H1 (cell line): Measurements from ENCODE around the gene PSMD5.

Experiments used
- ATF2 ChIP-seq: IDR thresholded peaks from 2 replicates; pipeline ENCODE4 v1.6.1; 2012; ENCODE audit warnings: low read length, inconsistent platforms
- BCL11A ChIP-seq, 2 experiments: IDR thresholded peaks; one replicate each; pipeline ENCODE4 v1.6.1; 2011; ENCODE audit warnings: low read depth in 2 of 2, low read length in 2 of 2, mild to moderate bottlenecking in 2 of 2
- EP300 ChIP-seq, 2 experiments: IDR thresholded peaks; 1 replicate in 1 of 2; 2 replicates in 1 of 2; pipeline ENCODE4 v1.6.1; 2011 to 2012; ENCODE audit warnings: low read depth in 2 of 2, low read length in 2 of 2, mild to moderate bottlenecking in 2 of 2, borderline replicate concordance in 1 of 2, inconsistent platforms in 1 of 2, moderate library complexity in 1 of 2
- EZH2 ChIP-seq: fragments of 200-600 bp; sonication (generic); IDR thresholded peaks from 2 replicates; pipeline ENCODE4 v1.7.1; 2012; ENCODE audit warnings: low read depth, mild to moderate bottlenecking, moderate library complexity, low read length, inconsistent platforms; ENCODE audit not compliant: severe bottlenecking
- FOSL1 ChIP-seq: IDR thresholded peaks from 2 replicates; pipeline ENCODE4 v1.6.1; 2011; ENCODE audit warnings: mild to moderate bottlenecking, low read depth, low read length, moderate library complexity; ENCODE audit not compliant: insufficient read depth
- MAFK ChIP-seq: IDR thresholded peaks from 2 replicates; pipeline ENCODE4 v1.6.1; 2012; ENCODE audit warnings: low read depth, mild to moderate bottlenecking, improper control_type of control experiment, low read length
- POLR2A ChIP-seq, 2 experiments: IDR thresholded peaks; 1 replicate in 1 of 2; 2 replicates in 1 of 2; pipeline ENCODE4 v1.6.1; 2011; ENCODE audit warnings: low read depth in 2 of 2, low read length in 2 of 2, mild to moderate bottlenecking in 2 of 2; ENCODE audit errors: control extremely low read depth in 1 of 2
- ZNF274 ChIP-seq: IDR thresholded peaks from 2 replicates; pipeline ENCODE4 v1.7.0; 2012; ENCODE audit warnings: low read length, borderline replicate concordance; ENCODE audit errors: extremely low read depth
- TF ChIP-seq, protein P1 (sequence below), 3 experiments: IDR thresholded peaks; 1 replicate in 2 of 3; 2 replicates in 1 of 3; pipeline versions ENCODE4 v1.5.1 to v1.6.1; 2011; ENCODE audit warnings: low read length in 3 of 3, mild to moderate bottlenecking in 3 of 3, inconsistent platforms in 2 of 3, low read depth in 1 of 3, moderate library complexity in 1 of 3; ENCODE audit not compliant: insufficient read depth in 1 of 3; ENCODE audit errors: control extremely low read depth in 1 of 3

GRCh38 chr9:120860083-120860482, 17.4 kb upstream of the PSMD5 start:
- TF ChIP-seq, protein P1, sequence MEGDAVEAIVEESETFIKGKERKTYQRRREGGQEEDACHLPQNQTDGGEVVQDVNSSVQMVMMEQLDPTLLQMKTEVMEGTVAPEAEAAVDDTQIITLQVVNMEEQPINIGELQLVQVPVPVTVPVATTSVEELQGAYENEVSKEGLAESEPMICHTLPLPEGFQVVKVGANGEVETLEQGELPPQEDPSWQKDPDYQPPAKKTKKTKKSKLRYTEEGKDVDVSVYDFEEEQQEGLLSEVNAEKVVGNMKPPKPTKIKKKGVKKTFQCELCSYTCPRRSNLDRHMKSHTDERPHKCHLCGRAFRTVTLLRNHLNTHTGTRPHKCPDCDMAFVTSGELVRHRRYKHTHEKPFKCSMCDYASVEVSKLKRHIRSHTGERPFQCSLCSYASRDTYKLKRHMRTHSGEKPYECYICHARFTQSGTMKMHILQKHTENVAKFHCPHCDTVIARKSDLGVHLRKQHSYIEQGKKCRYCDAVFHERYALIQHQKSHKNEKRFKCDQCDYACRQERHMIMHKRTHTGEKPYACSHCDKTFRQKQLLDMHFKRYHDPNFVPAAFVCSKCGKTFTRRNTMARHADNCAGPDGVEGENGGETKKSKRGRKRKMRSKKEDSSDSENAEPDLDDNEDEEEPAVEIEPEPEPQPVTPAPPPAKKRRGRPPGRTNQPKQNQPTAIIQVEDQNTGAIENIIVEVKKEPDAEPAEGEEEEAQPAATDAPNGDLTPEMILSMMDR (IDR thresholded peaks at IDR 0.05; ENCODE audit: control extremely low read depth in 1 of 3, insufficient read depth in 1 of 3, low read depth in 1 of 3, low read length in 3 of 3) = no peak
- no peak for TF ChIP-seq BCL11A (IDR thresholded peaks at IDR 0.05; ENCODE audit: low read depth in 2 of 2, low read length in 2 of 2)
- no peak for TF ChIP-seq EP300 (IDR thresholded peaks at IDR 0.05; ENCODE audit: borderline replicate concordance in 1 of 2, low read depth in 2 of 2, low read length in 2 of 2)
- no peak for TF ChIP-seq POLR2A (IDR thresholded peaks at IDR 0.05; ENCODE audit: control extremely low read depth in 1 of 2, low read depth in 2 of 2, low read length in 2 of 2)
- no peak for TF ChIP-seq ZNF274
- no peak for TF ChIP-seq FOSL1
- TF ChIP-seq ATF2 = no peak
- TF ChIP-seq MAFK = no peak
- no peak for TF ChIP-seq EZH2
